H1 (cell line): ENCODE data around the gene ZFP36L1. TPM values are rescaled to one million over a fixed set of nuclear protein-coding genes. Genes with fewer than 3 reads are reported as not detected.
A peak's percentile ranks its signal among the peaks of the same experiment; 100 is the strongest.

ENCODE experiments used
- CTCF ChIA-PET: fragments of 300-600 bp; sonication (Branson Sonifier 250); formaldehyde crosslinking; loops from one replicate; lab custom pipeline; 2021; ENCODE audit not compliant: partially characterized antibody; lab: Charles Lee
- POLR2A ChIA-PET: fragments of 300-600 bp; sonication (Branson Sonifier 250); formaldehyde crosslinking; loops from one replicate; lab custom pipeline; 2021; ENCODE audit warnings: inconsistent platforms; ENCODE audit not compliant: partially characterized antibody; lab: Charles Lee
- DNase-seq, 2 experiments: peaks; one replicate each; pipeline versions ENCODE4 v3.0.0 to v3.0.0-alpha.2; 2010 to 2022; ENCODE audit warnings: low spot score in 2 of 2, low read depth in 1 of 2, mixed read lengths in 1 of 2
- FAIRE-seq: peaks from 2 replicates; lab custom pipeline; 2011; peaks lifted over from hg19 to GRCh38; lab: Jason Lieb, UNC
- H2AFZ ChIP-seq: 2 replicates; pipeline ENCODE4 v1.8.1; 2012; ENCODE audit warnings: low read length, inconsistent platforms
- H2AK5ac ChIP-seq: 2 replicates; pipeline ENCODE4 v1.6.1; 2013; ENCODE audit warnings: low read depth, low read length
- H2BK120ac ChIP-seq: replicated peaks from 2 replicates; pipeline ENCODE3; 2013; ENCODE audit warnings: low read depth, low read length, inconsistent platforms
- H2BK12ac ChIP-seq: 2 replicates; pipeline ENCODE4 v1.6.1; 2013; ENCODE audit warnings: low read depth, low read length
- H2BK15ac ChIP-seq: 2 replicates; pipeline ENCODE4 v1.6.1; 2013; ENCODE audit warnings: low read length
- H2BK20ac ChIP-seq: 2 replicates; pipeline ENCODE4 v1.6.1; 2013; ENCODE audit warnings: low read length
- H2BK5ac ChIP-seq: 2 replicates; pipeline ENCODE4 v1.6.1; 2013; ENCODE audit warnings: low read depth, low read length
- H3K14ac ChIP-seq: 2 replicates; pipeline ENCODE4 v1.6.1; 2013; ENCODE audit warnings: inconsistent platforms; ENCODE audit not compliant: insufficient read length
- H3K18ac ChIP-seq: 2 replicates; pipeline ENCODE4 v1.6.1; 2013; ENCODE audit warnings: low read length; ENCODE audit errors: extremely low read depth
- H3K23ac ChIP-seq: 2 replicates; pipeline ENCODE4 v1.6.1; 2013; ENCODE audit warnings: inconsistent platforms; ENCODE audit not compliant: insufficient read length
- H3K23me2 ChIP-seq: 2 replicates; pipeline ENCODE4 v1.6.1; 2013; ENCODE audit warnings: low read depth, low read length
- H3K27ac ChIP-seq: 2 replicates; pipeline ENCODE4 v1.6.1; 2011; ENCODE audit warnings: low read depth, low read length, inconsistent platforms
- H3K27me3 ChIP-seq, 4 experiments: replicated peaks in 1 of 4; 1 replicate in 1 of 4; 2 replicates in 3 of 4; pipeline versions ENCODE4 v1.6.1 to v1.8.1; 2011 to 2013; ENCODE audit warnings: low read length in 3 of 4, mild to moderate bottlenecking in 3 of 4, inconsistent platforms in 2 of 4, mixed read lengths in 2 of 4, moderate library complexity in 1 of 4; ENCODE audit not compliant: control insufficient read depth in 3 of 4, insufficient read depth in 3 of 4; ENCODE audit errors: extremely low read depth in 1 of 4
- H3K36me3 ChIP-seq, 4 experiments: 2 replicates each; pipeline versions ENCODE4 v1.6.1 to v1.8.1; 2011 to 2013; ENCODE audit warnings: mild to moderate bottlenecking in 4 of 4, low read length in 3 of 4, moderate library complexity in 2 of 4, control low read depth in 1 of 4, inconsistent platforms in 1 of 4; ENCODE audit not compliant: insufficient read depth in 4 of 4, control insufficient read depth in 2 of 4
- H3K4ac ChIP-seq: replicated peaks from 2 replicates; pipeline ENCODE3; 2013; ENCODE audit warnings: low read length, low read depth, mixed read lengths, inconsistent platforms; ENCODE audit not compliant: insufficient read length
- H3K4me1 ChIP-seq, 4 experiments: replicated peaks in 1 of 4; 1 replicate in 1 of 4; 2 replicates in 3 of 4; pipeline versions ENCODE4 v1.6.1 to v1.8.1; 2011 to 2013; ENCODE audit warnings: low read length in 3 of 4, inconsistent platforms in 2 of 4, mixed read lengths in 1 of 4; ENCODE audit not compliant: insufficient read depth in 4 of 4, control insufficient read depth in 3 of 4
- H3K4me2 ChIP-seq, 2 experiments: 2 replicates each; pipeline versions ENCODE4 v1.6.1 to v1.8.1; 2011 to 2013; ENCODE audit warnings: low read depth in 2 of 2, low read length in 2 of 2, control low read depth in 1 of 2, inconsistent platforms in 1 of 2, mild to moderate bottlenecking in 1 of 2; ENCODE audit not compliant: insufficient read depth in 1 of 2
- H3K4me3 ChIP-seq, 4 experiments: fragments of 200-600, 300-600 bp in 1 of 4; sonication (generic), shearing (Covaris generic), sonication (Bioruptor Twin) in 1 of 4; 2 replicates each; pipeline versions ENCODE4 v1.5.1 to v1.8.1; 2011 to 2016; ENCODE audit warnings: low read length in 4 of 4, low read depth in 3 of 4, control low read depth in 2 of 4, inconsistent platforms in 2 of 4, mild to moderate bottlenecking in 2 of 4, mixed read lengths in 1 of 4, moderate library complexity in 1 of 4; ENCODE audit not compliant: insufficient read depth in 2 of 4; ENCODE audit errors: extremely low read depth in 1 of 4
- H3K56ac ChIP-seq: replicated peaks from 2 replicates; pipeline ENCODE3; 2013; ENCODE audit warnings: low read depth, mild to moderate bottlenecking, mixed read lengths, low read length, inconsistent platforms; ENCODE audit not compliant: insufficient read length
- H3K79me1 ChIP-seq: 2 replicates; pipeline ENCODE4 v1.6.1; 2013; ENCODE audit warnings: low read depth, low read length, control low read depth
- H3K79me2 ChIP-seq, 2 experiments: 2 replicates each; pipeline versions ENCODE4 v1.6.1 to v1.8.1; 2012 to 2013; ENCODE audit warnings: low read length in 2 of 2, mild to moderate bottlenecking in 2 of 2, inconsistent platforms in 1 of 2; ENCODE audit not compliant: insufficient read depth in 2 of 2, control insufficient read depth in 1 of 2
- H3K9ac ChIP-seq, 4 experiments: replicated peaks in 1 of 4; 1 replicate in 1 of 4; 2 replicates in 3 of 4; pipeline versions ENCODE4 v1.6.1 to v1.8.1; 2011 to 2013; ENCODE audit warnings: low read depth in 3 of 4, low read length in 3 of 4, control low read depth in 2 of 4, mild to moderate bottlenecking in 2 of 4, moderate library complexity in 2 of 4, inconsistent platforms in 1 of 4; ENCODE audit errors: extremely low read depth in 1 of 4
- H3K9me3 ChIP-seq, 2 experiments: 2 replicates each; pipeline versions ENCODE4 v1.6.1 to v1.8.1; 2012 to 2013; ENCODE audit warnings: mild to moderate bottlenecking in 2 of 2, moderate library complexity in 2 of 2, control low read depth in 1 of 2, inconsistent platforms in 1 of 2, low read depth in 1 of 2, low read length in 1 of 2, mixed read lengths in 1 of 2; ENCODE audit not compliant: insufficient read depth in 2 of 2
- H4K20me1 ChIP-seq, 2 experiments: replicated peaks in 1 of 2; 2 replicates each; pipeline versions ENCODE3 to v1.8.1; 2011 to 2013; ENCODE audit warnings: inconsistent platforms in 2 of 2, low read length in 2 of 2, mild to moderate bottlenecking in 1 of 2; ENCODE audit not compliant: insufficient read depth in 2 of 2, control insufficient read depth in 1 of 2
- H4K5ac ChIP-seq: 2 replicates; pipeline ENCODE4 v1.6.1; 2013; ENCODE audit warnings: low read length, low read depth, mixed read lengths, inconsistent platforms; ENCODE audit not compliant: insufficient read length
- H4K8ac ChIP-seq: 2 replicates; pipeline ENCODE4 v1.8.0; 2013; ENCODE audit warnings: mild to moderate bottlenecking, moderate library complexity, low read length, inconsistent platforms; ENCODE audit not compliant: insufficient read depth; ENCODE audit errors: extremely low read depth
- H4K91ac ChIP-seq: replicated peaks from 2 replicates; pipeline ENCODE3; 2013; ENCODE audit warnings: low read length, mixed read lengths, inconsistent platforms; ENCODE audit not compliant: insufficient read length
- SP1 ChIP-seq: IDR thresholded peaks from 2 replicates; pipeline ENCODE4 v1.6.1; 2011; ENCODE audit warnings: low read depth, low read length
- WGBS, 2 experiments: shearing (Covaris generic) in 1 of 2; methylation state at CpG; one replicate each; pipeline versions ENCODE4 v1.1.6 to v1.1.7; 2013 to 2015; ENCODE audit warnings: low lambda C conversion rate in 2 of 2, mixed read lengths in 2 of 2, inconsistent platforms in 1 of 2, low coverage in 1 of 2, missing lambda C conversion rate in 1 of 2; ENCODE audit not compliant: insufficient replicate concordance in 2 of 2, insufficient coverage in 1 of 2, insufficient read length in 1 of 2; ENCODE audit errors: extremely low coverage in 1 of 2, missing lambda C conversion rate in 1 of 2; 5-methylcytosine and 5-hydroxymethylcytosine counted together
- polyA plus RNA-seq, 7 experiments: library from polyadenylated mRNA; depleted of rRNA in 3 of 7; stranded (reverse) in 5 of 7; unstranded in 2 of 7; fragments of >200 nt in 5 of 7; fragments of 200-250 nt in 2 of 7; gene quantifications; 1 replicate in 5 of 7; 2 replicates in 1 of 7; 4 replicates in 1 of 7; pipeline versions ENCODE4 v1.2.1 to v1.2.3, GENCODE V29; 2011 to 2013; ENCODE audit warnings: missing spikeins in 2 of 7, mixed read lengths in 2 of 7
- total RNA-seq: library from RNA; stranded (reverse); fragmentation: NEBNext Ultra II Directional; extraction: Animal tissue kit (Norgen Biotek cat#: 25700); gene quantifications from 2 replicates; pipeline ENCODE4 v1.2.1, GENCODE V29; 2021

ZFP36L1 gene
- total and polyA plus RNA-seq, 2 of the 8 experiments (the other 6 are each of a cell fraction or from before 2014, with no cell fraction given), result 80.4 to 132 TPM

DNA sequence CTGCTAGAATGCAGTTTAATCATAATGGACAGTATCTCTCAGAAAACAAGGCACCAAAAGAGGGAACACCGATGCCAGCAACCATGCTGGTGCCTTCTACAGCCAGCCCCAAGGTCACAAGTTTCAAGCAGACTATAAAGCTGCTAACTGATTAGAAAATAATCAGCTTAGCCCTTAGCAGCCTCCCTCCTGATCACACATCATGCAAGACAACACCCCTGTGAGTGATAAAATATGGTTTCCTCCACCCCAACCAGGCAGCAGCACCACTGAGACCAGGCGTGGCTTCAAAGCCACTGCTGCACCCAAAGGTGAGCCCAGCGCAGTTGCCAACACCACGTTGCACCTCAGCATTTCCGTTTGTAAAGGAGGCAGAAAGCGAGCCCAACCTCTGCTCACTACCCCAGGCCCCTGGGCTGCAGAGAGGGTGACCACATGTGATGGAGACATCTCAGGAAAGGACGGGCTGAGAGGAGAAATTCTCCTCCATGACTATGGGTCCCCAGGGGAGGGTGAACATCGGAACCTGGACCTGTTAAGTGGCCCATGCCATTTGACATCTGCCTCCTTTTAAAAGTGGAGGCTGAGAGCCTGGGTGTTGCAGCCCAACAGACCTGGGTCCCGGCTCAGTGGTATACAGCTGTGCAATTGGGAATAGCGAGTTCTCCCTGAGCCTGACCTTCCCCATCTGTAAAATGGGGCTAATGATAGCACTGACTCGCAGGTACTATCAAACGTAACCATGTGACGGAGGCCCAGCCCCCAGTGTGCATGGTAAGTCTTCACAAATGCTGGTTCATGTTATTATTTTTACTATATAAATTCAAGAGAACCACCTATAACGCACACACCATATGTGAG is 11.5 kb downstream of the ZFP36L1 start:
- ChIA-PET CTCF (interaction anchor here (0.6 to 2.4 kb wide), 10 partner anchors 9 to 939 kb away, joined by 3 to 9 read pairs (median 4); no protein-coding TSS in a partner anchor), POLR2A (interaction anchor here (1.4 to 19.6 kb wide), 3 partner anchors 8 to 14 kb away, joined by 7 to 197 read pairs (median 9); partner anchors contain the start of gene ZFP36L1)
- Histone ChIP-seq H2BK20ac (0 out of 2 replicates have a peak overlapping the region, but pooled peaks have one; percentile 21), H3K56ac (no peak overlapping the region), H2BK12ac (peak overlapping the region; percentile 72; the same call in 1 of the 2 replicates), H3K36me3 (no peaks in the 10 kb centered on the region; a peak in 1 of 8 replicates), H3K23me2 (no peaks in the 10 kb centered on the region), H3K79me2 (no peaks in the 10 kb centered on the region), H3K27me3 (no peaks in the 10 kb centered on the region), H2AFZ (no peak overlapping the region), H3K4me3 (no peak overlapping the region), H2BK15ac (no peak overlapping the region; the same call in 1 of the 2 replicates), H3K23ac (no peak overlapping the region), H3K4ac (no peak overlapping the region), H2BK5ac (no peak overlapping the region), H3K9ac (no peak overlapping the region), H4K8ac (no peak overlapping the region), H3K27ac (no peak overlapping the region), H4K5ac (no peak overlapping the region), H2AK5ac (no peak overlapping the region), H3K4me2 (no peak overlapping the region), H3K4me1 (peaks cover 0 to 5% (median 0%) of the 10 kb centered on the region in 4 experiments; a peak in 2 of 7 replicates), H3K14ac (no peak overlapping the region), H2BK120ac (no peak overlapping the region), H4K91ac (no peak overlapping the region), H3K79me1 (no peaks in the 10 kb centered on the region), H4K20me1 (no peaks in the 10 kb centered on the region), H3K9me3 (no peaks in the 10 kb centered on the region), H3K18ac (no peak overlapping the region)
- WGBS, 2 experiments, result 88% methylated on average over 14 of the region's 14 CpGs; no CpG with 5 or more reads in 1 of the 2 experiments
- no peak for TF ChIP-seq SP1
- FAIRE-seq (no peak), DNase-seq (no peak)
